Stimulated activated naive CD4-positive, alpha-beta T cell (primary cell): ENCODE measurements around the gene MVB12B.

Source experiments
- DNase-seq, 6 experiments: peaks; one replicate each; lab custom pipeline; 2025; lab: John Stamatoyannopoulos, UW

Gene MVB12B

GRCh38 chr9:126506361-126507317, 180.0 kb downstream of the MVB12B start:
- DNase-seq: no peak

- no peak for DNase-seq
Measured at GRCh38 chr9:126507318-126508109, 180.9 kb downstream of the MVB12B start.

- DNase-seq: no peak
Measured at GRCh38 chr9:126508171-126508591, 181.6 kb downstream of the MVB12B start.

GRCh38 chr9:126508928-126509327, 182.3 kb downstream of the MVB12B start:
- DNase-seq: no peak

- no peak for DNase-seq
Measured at GRCh38 chr9:126509718-126510117, 183.1 kb downstream of the MVB12B start.

- no peak for DNase-seq
Measured at GRCh38 chr9:126510564-126510963, 183.9 kb downstream of the MVB12B start.

- no peak for DNase-seq
Measured at GRCh38 chr9:126511411-126511810, 184.8 kb downstream of the MVB12B start.

GRCh38 chr9:126513159-126514036, 186.8 kb downstream of the MVB12B start:
- no peak for DNase-seq

- DNase-seq: peak in 4 of 6 experiments; percentile 6 to 21 (median 14)
Measured at GRCh38 chr9:126514037-126514821, 187.6 kb downstream of the MVB12B start.

GRCh38 chr9:126515001-126515872, 188.6 kb downstream of the MVB12B start:
- no peak for DNase-seq

- DNase-seq: no peak
Measured at GRCh38 chr9:126515873-126516505, 189.4 kb downstream of the MVB12B start.

GRCh38 chr9:126516561-126516935, 189.9 kb downstream of the MVB12B start:
- no peak for DNase-seq

- DNase-seq: peak in 1 of 6 experiments; percentile 20
Measured at GRCh38 chr9:126516936-126517832, 190.6 kb downstream of the MVB12B start.

GRCh38 chr9:126517833-126518356, 191.3 kb downstream of the MVB12B start:
- DNase-seq: no peak

GRCh38 chr9:126518763-126519162, 192.1 kb downstream of the MVB12B start:
- no peak for DNase-seq

GRCh38 chr9:126519660-126520420, 193.2 kb downstream of the MVB12B start:
- no peak for DNase-seq

- no peak for DNase-seq
Measured at GRCh38 chr9:126520453-126520852, 193.8 kb downstream of the MVB12B start.
